Neural cell (in vitro differentiated cells): ENCODE results near the gene OPN4. TPM values are rescaled to one million over a fixed set of nuclear protein-coding genes. Genes with fewer than 3 reads are reported as not detected.

Experiments used
- H2AFZ ChIP-seq: fragments of 200-600, 300-800 bp; sonication (generic), shearing (Covaris generic); 2 replicates; pipeline ENCODE4 v1.6.0; 2014; ENCODE audit warnings: low read depth, mild to moderate bottlenecking, antibody characterized with exemption, low read length, moderate library complexity
- H3F3A ChIP-seq: fragments of 200-600 bp; shearing (Covaris generic); 2 replicates; pipeline ENCODE4 v1.6.1; 2016; ENCODE audit warnings: mild to moderate bottlenecking, moderate library complexity, mixed read lengths, antibody characterized with exemption, low read length; ENCODE audit not compliant: insufficient read depth, poor library complexity, severe bottlenecking
- H3K27ac ChIP-seq: fragments of 200-600, 300-800 bp; sonication (generic), shearing (Covaris generic); 2 replicates; pipeline ENCODE4 v1.5.1; 2014; ENCODE audit warnings: mild to moderate bottlenecking, low read length, moderate library complexity
- H3K27me3 ChIP-seq: fragments of 300-800, 200-600 bp; sonication (generic), shearing (Covaris generic); 2 replicates; pipeline ENCODE4 v1.6.0; 2014; ENCODE audit warnings: mild to moderate bottlenecking, low read depth, low read length, moderate library complexity; ENCODE audit not compliant: insufficient read depth
- H3K36me3 ChIP-seq: fragments of 300-800, 200-600 bp; sonication (generic), shearing (Covaris generic); 2 replicates; pipeline ENCODE4 v1.5.1; 2014; ENCODE audit warnings: mild to moderate bottlenecking, antibody characterized with exemption, low read length, moderate library complexity; ENCODE audit not compliant: insufficient read depth
- H3K4me2 ChIP-seq: fragments of 300-800, 200-600 bp; sonication (generic), shearing (Covaris generic); 2 replicates; pipeline ENCODE4 v1.6.0; 2014; ENCODE audit warnings: mild to moderate bottlenecking, low read length
- H3K4me3 ChIP-seq: fragments of 300-800, 200-600 bp; sonication (generic), shearing (Covaris generic); 2 replicates; pipeline ENCODE4 v1.5.1; 2014; ENCODE audit warnings: mild to moderate bottlenecking, low read length, moderate library complexity
- H3K79me2 ChIP-seq: fragments of 200-600 bp; shearing (Covaris generic); replicated peaks from 2 replicates; pipeline ENCODE4 v1.6.0; 2014; ENCODE audit warnings: mild to moderate bottlenecking, low read length, moderate library complexity; ENCODE audit not compliant: insufficient read depth
- H3K9ac ChIP-seq: fragments of 300-800, 200-600 bp; sonication (generic), shearing (Covaris generic); 2 replicates; pipeline ENCODE4 v1.6.1; 2016; ENCODE audit warnings: mild to moderate bottlenecking, low read length, mixed read lengths
- H3K9me2 ChIP-seq: fragments of 200-600 bp; shearing (Covaris generic); 2 replicates; pipeline ENCODE4 v1.6.1; 2016; ENCODE audit warnings: mild to moderate bottlenecking, low read length, mixed read lengths; ENCODE audit not compliant: insufficient read depth
- H3K9me3 ChIP-seq: fragments of 200-600, 300-800 bp; sonication (generic), shearing (Covaris generic); 2 replicates; pipeline ENCODE4 v1.6.1; 2016; ENCODE audit warnings: mild to moderate bottlenecking, mixed run types, low read length, moderate library complexity, mixed read lengths
- H4K20me1 ChIP-seq: fragments of 200-600 bp; shearing (Covaris generic); 2 replicates; pipeline ENCODE4 v1.6.1; 2016; ENCODE audit warnings: mild to moderate bottlenecking, mixed run types; ENCODE audit not compliant: insufficient read depth
- EP300 ChIP-seq: fragments of 450-650 bp; conservative IDR thresholded peaks from 2 replicates; pipeline ENCODE4 v1.6.1; 2014; ENCODE audit warnings: antibody characterized with exemption, mild to moderate bottlenecking, moderate library complexity; ENCODE audit not compliant: poor library complexity, severe bottlenecking
- EZH2 ChIP-seq: fragments of 200-600, 300-800 bp; shearing (Covaris generic), sonication (generic); IDR thresholded peaks from 2 replicates; pipeline ENCODE4 v1.6.1; 2014; ENCODE audit warnings: antibody characterized with exemption, low read length, borderline replicate concordance, mild to moderate bottlenecking; ENCODE audit not compliant: insufficient read depth, poor library complexity, severe bottlenecking
- MXI1 ChIP-seq: fragments of 450-650 bp; conservative IDR thresholded peaks from 2 replicates; pipeline ENCODE4 v1.6.1; 2014; ENCODE audit warnings: antibody characterized with exemption, mild to moderate bottlenecking; ENCODE audit not compliant: poor library complexity, severe bottlenecking
- POLR2AphosphoS5 ChIP-seq: IDR thresholded peaks from 2 replicates; pipeline ENCODE4 v1.6.1; 2012
- RAD21 ChIP-seq: fragments of 450-650 bp; conservative IDR thresholded peaks from 2 replicates; pipeline ENCODE4 v1.6.1; 2014; ENCODE audit warnings: antibody characterized with exemption, mild to moderate bottlenecking, moderate library complexity
- REST ChIP-seq: IDR thresholded peaks from 2 replicates; pipeline ENCODE4 v1.6.1; 2012; ENCODE audit warnings: borderline replicate concordance
- SMC3 ChIP-seq: fragments of 450-650 bp; conservative IDR thresholded peaks from 2 replicates; pipeline ENCODE4 v1.6.1; 2014; ENCODE audit warnings: antibody characterized with exemption, mild to moderate bottlenecking, moderate library complexity; ENCODE audit not compliant: poor library complexity
- TAF1 ChIP-seq: IDR thresholded peaks from 2 replicates; pipeline ENCODE4 v1.6.1; 2012; ENCODE audit warnings: low read depth
- polyA plus RNA-seq: library from polyadenylated mRNA; depleted of rRNA; stranded (reverse); fragments of >200 nt; gene quantifications from 2 replicates; pipeline ENCODE4 v1.2.3, GENCODE V29; 2014
- TF ChIP-seq, protein P1 (sequence below): fragments of 450-650 bp; IDR thresholded peaks from 2 replicates; pipeline ENCODE4 v1.5.1; 2014; ENCODE audit warnings: antibody characterized with exemption, mild to moderate bottlenecking, moderate library complexity; ENCODE audit not compliant: poor library complexity, severe bottlenecking

OPN4 gene
- polyA plus RNA-seq, 1 donor from 2014 or later, result not detected

DNA sequence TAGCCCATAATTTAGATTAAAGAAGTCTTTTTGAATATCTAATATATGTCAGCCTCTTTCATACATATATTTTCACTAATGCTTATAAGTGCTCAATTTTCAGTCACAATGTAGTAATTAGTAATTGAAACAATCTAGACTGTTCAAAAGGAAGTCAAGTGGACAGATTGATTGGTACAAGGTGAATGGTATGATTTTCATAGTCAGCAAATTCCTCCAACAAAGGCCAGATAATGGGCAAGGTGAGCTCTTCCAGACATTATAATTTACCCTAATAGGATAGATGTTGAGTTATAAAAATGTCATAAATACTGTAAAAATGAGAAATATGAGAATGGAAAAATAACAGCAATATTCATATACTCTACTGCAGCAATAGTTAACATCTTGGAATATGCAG, 44.4 kb upstream of the OPN4 start:
- H2AFZ ChIP-seq, result no peak overlapping the region
- H3K9me2 ChIP-seq, result no peaks in the 10 kb centered on the region
- TF ChIP-seq EZH2 (no peak), MXI1 (no peak), EP300 (no peak), POLR2AphosphoS5 (no peak), SMC3 (no peak), RAD21 (no peak), TAF1 (no peak), REST (no peak)
- TF ChIP-seq, protein P1, sequence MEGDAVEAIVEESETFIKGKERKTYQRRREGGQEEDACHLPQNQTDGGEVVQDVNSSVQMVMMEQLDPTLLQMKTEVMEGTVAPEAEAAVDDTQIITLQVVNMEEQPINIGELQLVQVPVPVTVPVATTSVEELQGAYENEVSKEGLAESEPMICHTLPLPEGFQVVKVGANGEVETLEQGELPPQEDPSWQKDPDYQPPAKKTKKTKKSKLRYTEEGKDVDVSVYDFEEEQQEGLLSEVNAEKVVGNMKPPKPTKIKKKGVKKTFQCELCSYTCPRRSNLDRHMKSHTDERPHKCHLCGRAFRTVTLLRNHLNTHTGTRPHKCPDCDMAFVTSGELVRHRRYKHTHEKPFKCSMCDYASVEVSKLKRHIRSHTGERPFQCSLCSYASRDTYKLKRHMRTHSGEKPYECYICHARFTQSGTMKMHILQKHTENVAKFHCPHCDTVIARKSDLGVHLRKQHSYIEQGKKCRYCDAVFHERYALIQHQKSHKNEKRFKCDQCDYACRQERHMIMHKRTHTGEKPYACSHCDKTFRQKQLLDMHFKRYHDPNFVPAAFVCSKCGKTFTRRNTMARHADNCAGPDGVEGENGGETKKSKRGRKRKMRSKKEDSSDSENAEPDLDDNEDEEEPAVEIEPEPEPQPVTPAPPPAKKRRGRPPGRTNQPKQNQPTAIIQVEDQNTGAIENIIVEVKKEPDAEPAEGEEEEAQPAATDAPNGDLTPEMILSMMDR, result no peak
- H3F3A ChIP-seq, result no peaks in the 10 kb centered on the region
- H3K4me3 ChIP-seq, result no peak overlapping the region
- H3K4me2 ChIP-seq, result no peak overlapping the region
- H4K20me1 ChIP-seq, result no peaks in the 10 kb centered on the region
- no peaks in the 10 kb centered on the region for H3K9me3 ChIP-seq
- no peak overlapping the region for H3K9ac ChIP-seq
- H3K79me2 ChIP-seq, result no peaks in the 10 kb centered on the region
- no peak overlapping the region for H3K27ac ChIP-seq
- no peaks in the 10 kb centered on the region for H3K36me3 ChIP-seq
- no peaks in the 10 kb centered on the region for H3K27me3 ChIP-seq

DNA sequence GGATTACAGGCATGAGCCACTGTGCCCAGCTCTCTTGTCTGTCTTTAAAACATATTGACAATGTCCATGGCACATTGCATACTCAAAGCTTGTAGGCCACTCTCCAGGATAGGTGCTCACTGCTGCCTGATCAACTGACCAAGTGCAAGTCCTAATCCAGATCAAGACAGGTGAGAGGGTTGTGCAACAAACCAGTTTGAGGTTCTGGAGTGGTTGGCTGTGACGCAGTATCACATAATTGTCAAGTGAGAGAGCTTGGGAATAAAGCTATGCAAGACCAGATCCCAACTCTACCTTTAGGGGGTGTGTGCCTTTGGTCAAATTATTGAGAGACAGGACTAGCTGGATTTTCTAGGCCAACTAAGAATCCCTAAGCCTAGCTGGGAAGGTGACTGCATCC, 43.0 kb upstream of the OPN4 start:
- H3K27ac ChIP-seq, result no peak overlapping the region
- H3K9ac ChIP-seq, result no peak overlapping the region
- no peaks in the 10 kb centered on the region for H3K27me3 ChIP-seq
- H3K4me3 ChIP-seq, result no peak overlapping the region
- no peak overlapping the region for H3K4me2 ChIP-seq
- H3K9me2 ChIP-seq, result no peaks in the 10 kb centered on the region
- H4K20me1 ChIP-seq, result no peaks in the 10 kb centered on the region
- H2AFZ ChIP-seq, result no peak overlapping the region
- no peaks in the 10 kb centered on the region for H3K9me3 ChIP-seq
- H3K36me3 ChIP-seq, result no peaks in the 10 kb centered on the region
- no peak for TF ChIP-seq EZH2
- TF ChIP-seq MXI1, result no peak
- no peak for TF ChIP-seq RAD21
- no peak for TF ChIP-seq EP300
- TF ChIP-seq POLR2AphosphoS5, result no peak
- TF ChIP-seq TAF1, result no peak
- TF ChIP-seq, protein P1, result no peak
- no peak for TF ChIP-seq SMC3
- TF ChIP-seq REST, result no peak
- no peaks in the 10 kb centered on the region for H3K79me2 ChIP-seq
- no peaks in the 10 kb centered on the region for H3F3A ChIP-seq
